ENCODE results near the gene MYO9B. TPM values are rescaled to one million over a fixed set of nuclear protein-coding genes. Genes with fewer than 3 reads are reported as not detected.
A peak's percentile ranks its signal among the peaks of the same experiment; 100 is the strongest.

MYO9B gene
- total and polyA plus RNA-seq, 9 of the 15 experiments (the other 6 are each of a cell fraction or from before 2014, with no cell fraction given) = 2.4 to 77.6 (median 23.0) TPM

GRCh38 chr19:17225053-17225452, 149.5 kb downstream of the MYO9B start:
- 95% methylated on average over 9 of the region's 10 CpGs for WGBS (ENCODE audit: insufficient coverage, low coverage, missing lambda C conversion rate)
- H3K4me3 ChIP-seq = no peak overlapping the region
- BruUV-seq (replicated peaks) = no TSS peak

GRCh38 chr19:17226002-17226933, 150.7 kb downstream of the MYO9B start, which contains the start of gene OCEL1:
OCEL1 (plus strand) TSS chr19:17226226; CDS start chr19:17226248, 22 bp downstream.
- Histone ChIP-seq H3K36me3 (ENCODE audit: control insufficient read depth, insufficient read depth, low read length) (peaks cover 27% of the 10 kb centered on the region; the same call in 2 of the 3 replicates), H3K9ac (ENCODE audit: insufficient read depth in 1 of 2, low read depth in 2 of 2, low read length in 2 of 2) (peak within 1 kb of the TSS; percentile 72 to 91), H3K79me2 (ENCODE audit: control insufficient read depth, insufficient read depth, low read length) (peaks cover 21% of the 10 kb centered on the region), H3K4me1 (replicated peaks in 1 of 2; ENCODE audit: control insufficient read depth in 2 of 2, insufficient read depth in 2 of 2, low read length in 2 of 2) (peaks cover 6 to 30% of the 10 kb centered on the region in 2 experiments; a peak in 4 of 5 replicates), H3K9me1 (ENCODE audit: control insufficient read depth, insufficient read depth, low read length) (no peaks in the 10 kb centered on the region), H3K27ac (ENCODE audit: extremely low read depth, low read depth, low read length) (peak within 1 kb of the TSS; percentile 88), H3K9me3 (replicated peaks; ENCODE audit: control insufficient read depth, insufficient read depth, low read depth, low read length) (no peaks in the 10 kb centered on the region), H3K4me2 (ENCODE audit: insufficient read depth, low read length) (peak within 1 kb of the TSS; percentile 90), H3K27me3 (ENCODE audit: control insufficient read depth in 2 of 2, insufficient read depth in 2 of 2, low read length in 2 of 2) (no peaks in the 10 kb centered on the region), H4K20me1 (replicated peaks; ENCODE audit: control insufficient read depth, insufficient read depth, low read length) (0 out of 2 replicates have a peak, but pooled peaks cover 4% of the 10 kb centered on the region), H3K4me3 (peak within 1 kb of the TSS; percentile 76), H2AFZ (ENCODE audit: low read depth, low read length) (peak within 1 kb of the TSS; percentile 95)
- in situ Hi-C loops (cut with MboI) = no loop called here
- intact Hi-C loops (cut with micrococcal nuclease) = loop anchor here (5.0 kb wide), 1 partner anchor 41 kb away; the partner anchor contains the start of gene BABAM1
- ATAC-seq (peak; percentile 95), DNase-seq (ENCODE audit: extremely low read depth in 1 of 4, low spot score in 3 of 4) (peak; percentile 87 to 99 (median 90)), FAIRE-seq (peak; percentile 98)
- ChIA-PET CTCF (ENCODE audit: low intra/inter-chr PET ratio) (no interaction called here), POLR2A (interaction anchor here (0.6 to 11.9 kb wide), 10 partner anchors 11 to 897 kb away, joined by 3 to 129 read pairs (median 4); partner anchors contain the start of genes BABAM1, NR2F6 and USE1)
- 2% methylated on average over 70 of the region's 90 CpGs for WGBS (ENCODE audit: insufficient coverage, low coverage, missing lambda C conversion rate)
- BruUV-seq (replicated peaks) = no TSS peak
- TF ChIP-seq ZNF696 (CRISPR knock-in tag; conservative IDR thresholded peaks at IDR 0.05) = no peak
- TF ChIP-seq ZNF253 (CRISPR knock-in tag; conservative IDR thresholded peaks at IDR 0.05) = no peak
- TF ChIP-seq CUX1 (CRISPR knock-in tag; IDR thresholded peaks at IDR 0.05) = no peak
- peak; percentile 92 for TF ChIP-seq KDM5B (IDR thresholded peaks at IDR 0.05; ENCODE audit: insufficient replicate concordance, low read depth, low read length)
- TF ChIP-seq HCFC1 (IDR thresholded peaks at IDR 0.05; ENCODE audit: low read depth, low read length) = peak; percentile 31
- peak; percentile 72 to 74; a peak in 3 of 4 replicates for TF ChIP-seq NONO (IDR thresholded peaks at IDR 0.05; ENCODE audit: low read depth in 2 of 2, low read length in 1 of 2)

More at GRCh38 chr19:17225053-17225452, 149.5 kb downstream of the MYO9B start:
- Histone ChIP-seq H3K27ac (ENCODE audit: extremely low read depth, low read depth, low read length) (peak overlapping the region; percentile 88; the same call in 1 of the 3 replicates), H3K27me3 (ENCODE audit: control insufficient read depth in 2 of 2, insufficient read depth in 2 of 2, low read length in 2 of 2) (no peaks in the 10 kb centered on the region), H3K9ac (ENCODE audit: insufficient read depth in 1 of 2, low read depth in 2 of 2, low read length in 2 of 2) (peak overlapping the region in 1 of 2 experiments; percentile 29; a peak in 1 of 4 replicates), H3K4me1 (replicated peaks in 1 of 2; ENCODE audit: control insufficient read depth in 2 of 2, insufficient read depth in 2 of 2, low read length in 2 of 2) (peaks cover 13 to 39% of the 10 kb centered on the region in 2 experiments; a peak in 4 of 5 replicates), H2AFZ (ENCODE audit: low read depth, low read length) (peak overlapping the region; percentile 34; the same call in 1 of the 2 replicates), H3K36me3 (ENCODE audit: control insufficient read depth, insufficient read depth, low read length) (peaks cover 15% of the 10 kb centered on the region; the same call in 2 of the 3 replicates), H3K4me2 (ENCODE audit: insufficient read depth, low read length) (peak overlapping the region; percentile 90; the same call in 1 of the 2 replicates), H3K79me2 (ENCODE audit: control insufficient read depth, insufficient read depth, low read length) (peaks cover 16% of the 10 kb centered on the region), H3K9me1 (ENCODE audit: control insufficient read depth, insufficient read depth, low read length) (no peaks in the 10 kb centered on the region), H3K9me3 (replicated peaks; ENCODE audit: control insufficient read depth, insufficient read depth, low read depth, low read length) (no peaks in the 10 kb centered on the region), H4K20me1 (replicated peaks; ENCODE audit: control insufficient read depth, insufficient read depth, low read length) (no peaks in the 10 kb centered on the region)
- TF ChIP-seq KDM1A (IDR thresholded peaks at IDR 0.05) (0 out of 4 replicates have a peak, but pooled peaks of 1 of the 2 experiments have one; percentile 28), SMARCA4 (IDR thresholded peaks at IDR 0.05) (no peak)
- no peak for DNase-seq (ENCODE audit: extremely low read depth in 1 of 4, low spot score in 3 of 4)
- ChIA-PET POLR2A (interaction anchor here (3.4 to 11.9 kb wide), 2 partner anchors 10 to 14 kb away, joined by 31 to 129 read pairs; partner anchors contain the start of gene USE1), CTCF (ENCODE audit: low intra/inter-chr PET ratio) (no interaction called here)
- no peak for FAIRE-seq
- in situ Hi-C loops (cut with MboI) (no loop called here), intact Hi-C loops (cut with micrococcal nuclease) (loop anchor here (5.0 kb wide), 1 partner anchor 42 kb away; the partner anchor contains the start of gene BABAM1)
- ATAC-seq = no peak
